ENCODE data around the gene HNRNPH2.

- TF ChIP-seq, protein P1, sequence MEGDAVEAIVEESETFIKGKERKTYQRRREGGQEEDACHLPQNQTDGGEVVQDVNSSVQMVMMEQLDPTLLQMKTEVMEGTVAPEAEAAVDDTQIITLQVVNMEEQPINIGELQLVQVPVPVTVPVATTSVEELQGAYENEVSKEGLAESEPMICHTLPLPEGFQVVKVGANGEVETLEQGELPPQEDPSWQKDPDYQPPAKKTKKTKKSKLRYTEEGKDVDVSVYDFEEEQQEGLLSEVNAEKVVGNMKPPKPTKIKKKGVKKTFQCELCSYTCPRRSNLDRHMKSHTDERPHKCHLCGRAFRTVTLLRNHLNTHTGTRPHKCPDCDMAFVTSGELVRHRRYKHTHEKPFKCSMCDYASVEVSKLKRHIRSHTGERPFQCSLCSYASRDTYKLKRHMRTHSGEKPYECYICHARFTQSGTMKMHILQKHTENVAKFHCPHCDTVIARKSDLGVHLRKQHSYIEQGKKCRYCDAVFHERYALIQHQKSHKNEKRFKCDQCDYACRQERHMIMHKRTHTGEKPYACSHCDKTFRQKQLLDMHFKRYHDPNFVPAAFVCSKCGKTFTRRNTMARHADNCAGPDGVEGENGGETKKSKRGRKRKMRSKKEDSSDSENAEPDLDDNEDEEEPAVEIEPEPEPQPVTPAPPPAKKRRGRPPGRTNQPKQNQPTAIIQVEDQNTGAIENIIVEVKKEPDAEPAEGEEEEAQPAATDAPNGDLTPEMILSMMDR (IDR thresholded peaks at IDR 0.05), result no peak
- TF ChIP-seq POLR2A (IDR thresholded peaks at IDR 0.05), result no peak
Observed at GRCh38 chrX:101450961-101451360, 42.9 kb downstream of the HNRNPH2 start.

Data from breast epithelium (tissue), 3 donors.